Skin epidermis (tissue), 12 donors: ENCODE results near the gene MYOCD.

ENCODE experiments used
- H3K27ac ChIP-seq, 21 experiments: fragments of 200-600 bp; sonication (generic) in 11 of 21; one replicate each; pipeline ENCODE4 v1.5.0; 2020; ENCODE audit warnings: mild to moderate bottlenecking in 3 of 21, inconsistent platforms in 2 of 21, moderate library complexity in 2 of 21
- H3K4me3 ChIP-seq, 7 experiments: fragments of 200-600 bp; sonication (generic) in 2 of 7; one replicate each; pipeline ENCODE4 v1.5.0; 2020; ENCODE audit warnings: inconsistent platforms in 2 of 7, mild to moderate bottlenecking in 2 of 7, moderate library complexity in 1 of 7

Gene MYOCD

DNA sequence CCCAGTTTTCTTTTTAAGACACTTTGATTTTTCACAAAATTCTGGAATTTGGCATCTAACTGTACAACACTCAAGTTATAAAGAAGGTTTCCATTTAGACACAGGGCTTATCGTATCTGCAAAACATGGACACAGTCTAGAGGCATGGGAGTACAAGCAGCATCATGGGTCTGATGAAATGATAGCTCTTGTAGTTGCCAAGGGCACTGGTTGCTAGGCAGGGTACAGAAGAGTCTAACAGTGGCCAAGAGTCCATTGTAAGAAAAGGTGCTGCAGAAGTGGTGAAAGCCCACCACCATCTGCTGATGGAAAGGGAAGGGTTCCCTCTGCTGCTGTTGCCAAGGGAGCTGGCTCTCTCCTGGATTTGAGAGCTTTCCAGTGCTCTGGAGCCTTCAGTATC is 20.8 kb downstream of the MYOCD start:
- H3K27ac ChIP-seq, result no peak overlapping the region

DNA sequence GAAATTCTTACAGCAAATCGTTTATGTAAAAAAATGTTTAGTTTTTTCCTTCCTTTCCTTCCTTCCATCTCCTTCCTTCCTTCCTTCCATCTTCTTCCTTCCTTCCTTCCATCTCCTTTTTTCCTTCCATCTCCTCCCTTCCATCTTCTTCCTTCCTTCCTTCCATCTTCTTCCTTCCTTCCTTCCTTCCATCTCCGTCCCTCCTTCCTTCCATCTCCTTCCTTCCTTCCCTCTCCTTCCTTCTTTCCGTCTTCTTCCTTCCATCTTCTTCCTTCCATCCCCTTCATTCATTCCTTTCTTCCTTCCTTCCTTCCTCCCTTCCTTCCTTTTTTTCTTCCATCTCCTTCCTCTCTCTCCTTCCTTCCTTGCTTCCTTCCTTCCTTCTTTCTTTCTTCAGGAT is 22.7 kb downstream of the MYOCD start:
- Histone ChIP-seq H3K4me3 (no peak overlapping the region), H3K27ac (no peak overlapping the region)

More for the DNA sequence above, 20.8 kb downstream of the MYOCD start:
- H3K4me3 ChIP-seq, result no peak overlapping the region

DNA sequence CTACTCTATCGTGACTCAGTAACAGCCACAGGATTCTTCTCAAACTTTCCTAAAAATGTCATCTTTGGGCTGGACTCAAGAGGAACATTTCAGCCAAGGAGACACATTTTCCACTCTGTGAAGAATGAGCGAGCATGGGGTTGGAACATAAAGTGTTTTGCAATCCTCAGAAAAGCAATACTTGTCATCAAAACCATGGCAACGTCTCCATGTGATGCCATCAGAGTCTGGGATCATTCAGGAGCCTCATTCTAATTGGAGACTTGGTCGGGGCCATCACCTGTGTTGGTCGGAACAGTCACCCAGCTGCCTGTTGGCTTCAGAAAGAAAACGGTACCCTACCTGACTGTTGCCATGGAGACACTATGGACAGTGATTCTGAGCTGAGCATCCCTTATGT is 25.5 kb downstream of the MYOCD start:
- H3K27ac ChIP-seq, result peak overlapping the region in 2 of 21 experiments; percentile 56 to 69
- H3K4me3 ChIP-seq, result no peak overlapping the region

DNA sequence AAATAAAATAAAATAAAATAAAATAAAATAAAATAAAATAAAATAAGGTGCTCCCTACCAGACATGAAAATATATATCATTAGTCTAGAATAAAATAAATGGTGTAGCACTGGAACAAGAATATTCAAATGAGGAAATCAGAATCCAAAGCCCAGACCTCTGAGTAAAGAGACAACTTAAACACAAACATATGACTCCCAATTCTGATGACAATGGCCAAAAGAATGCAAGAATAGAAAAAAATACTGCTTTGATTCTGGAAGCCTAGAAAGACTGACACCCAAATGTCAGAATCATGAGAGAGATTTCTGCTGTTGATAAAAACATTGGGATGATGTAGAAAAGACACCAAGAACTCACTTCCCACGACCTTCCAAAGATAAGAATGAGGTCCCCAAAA is 27.9 kb downstream of the MYOCD start:
- H3K27ac ChIP-seq, result no peak overlapping the region
- H3K4me3 ChIP-seq, result no peak overlapping the region

DNA sequence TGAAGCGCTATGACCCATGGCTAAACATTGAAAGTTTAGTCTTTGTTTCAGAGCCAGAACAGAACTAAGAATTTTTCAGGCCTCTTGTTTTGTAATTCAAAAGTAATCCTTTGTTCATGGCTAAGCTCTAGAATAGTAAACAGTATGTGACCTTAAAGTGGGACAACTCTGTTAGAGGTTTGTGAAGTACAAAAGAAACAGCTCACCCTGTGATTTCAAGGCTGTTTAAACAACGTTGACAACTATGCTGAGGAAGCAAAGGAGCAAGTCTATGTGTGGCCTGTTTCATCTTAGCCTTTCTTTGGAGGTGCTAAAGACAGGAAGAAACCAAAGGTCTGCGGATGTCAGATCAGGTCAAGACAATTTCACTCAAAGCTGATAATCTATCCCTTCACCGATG is 40.4 kb downstream of the MYOCD start:
- H3K4me3 ChIP-seq, result no peak overlapping the region
- H3K27ac ChIP-seq, result no peak overlapping the region

DNA sequence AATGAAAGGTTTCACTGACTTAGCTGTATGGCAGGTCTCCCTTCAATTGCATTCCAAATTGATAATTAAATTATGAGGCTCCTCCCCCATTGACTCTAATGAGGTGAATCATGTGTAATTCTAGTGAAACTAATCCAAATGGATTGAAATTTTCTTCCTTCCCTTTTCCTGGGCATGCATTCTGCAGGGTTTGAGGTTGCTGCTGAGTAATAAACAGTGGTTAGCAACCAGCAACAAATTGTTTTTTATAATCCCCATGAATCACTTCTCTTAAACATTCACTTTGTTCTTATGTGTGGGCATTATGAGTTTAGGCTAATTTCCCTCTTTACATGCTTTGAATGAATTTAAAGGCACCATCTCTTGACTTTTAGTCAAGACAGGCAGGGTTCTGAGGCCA is 43.4 kb downstream of the MYOCD start:
- no peak overlapping the region for H3K27ac ChIP-seq
- H3K4me3 ChIP-seq, result no peak overlapping the region

DNA sequence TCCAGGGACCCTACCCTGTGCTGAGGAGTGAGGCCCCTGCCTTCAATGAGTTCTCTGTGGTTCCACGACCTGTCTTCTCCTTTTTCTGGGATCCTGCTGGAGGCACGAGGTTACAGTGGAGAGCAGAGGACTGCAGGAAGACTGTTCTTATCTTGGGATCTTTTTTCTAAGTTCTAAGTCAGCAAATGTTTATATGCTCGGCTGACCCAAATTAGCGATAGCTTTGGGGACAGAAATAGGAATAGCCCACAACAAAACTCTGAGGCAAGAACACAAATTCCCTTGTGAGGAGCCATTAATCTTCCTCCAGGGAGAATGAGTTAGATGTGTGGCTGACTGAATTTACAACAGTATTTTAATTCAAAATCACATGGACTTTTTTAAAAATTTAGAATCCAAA is 46.7 kb downstream of the MYOCD start:
- peak overlapping the region in 1 of 21 experiments; percentile 32 for H3K27ac ChIP-seq
- no peak overlapping the region for H3K4me3 ChIP-seq

DNA sequence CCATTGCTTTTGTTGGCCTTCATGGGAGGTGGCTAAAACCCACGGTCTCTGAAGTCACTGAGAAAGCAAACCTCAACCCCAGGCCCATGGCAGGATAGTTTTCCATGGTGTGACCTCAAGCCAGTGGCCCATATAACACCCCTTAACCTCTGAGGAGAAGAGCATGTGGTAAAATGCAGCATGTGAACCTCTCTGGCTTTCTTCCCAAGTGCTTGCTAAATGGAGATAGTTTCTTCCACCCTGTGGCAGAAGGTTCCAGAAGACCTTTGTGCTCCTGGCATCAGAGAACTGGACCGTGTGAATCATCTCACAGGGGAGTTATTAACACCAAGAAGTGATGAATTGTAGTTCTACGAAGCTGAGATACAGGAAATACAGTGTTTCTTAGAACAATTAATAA is 47.3 kb downstream of the MYOCD start:
- H3K27ac ChIP-seq, result peak overlapping the region in 1 of 21 experiments; percentile 32

DNA sequence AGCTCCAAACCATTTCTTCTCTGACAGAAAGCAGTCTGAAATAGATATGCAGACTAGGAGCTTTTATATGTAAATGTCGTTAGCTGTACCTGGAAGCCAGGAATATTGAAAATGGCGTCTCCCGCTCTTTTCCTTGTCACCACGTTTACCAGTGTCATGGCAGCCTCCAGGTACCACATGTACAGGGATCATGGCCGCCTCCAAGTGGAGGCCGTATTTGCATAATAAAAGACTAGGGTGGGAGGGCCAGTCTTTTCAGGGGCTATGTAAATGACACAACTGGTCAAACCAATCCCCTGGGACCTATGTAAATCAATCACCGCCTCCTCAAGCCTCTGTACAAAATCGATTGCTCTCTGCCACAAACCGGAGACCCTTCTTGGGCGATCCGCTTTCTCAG is 54.3 kb downstream of the MYOCD start:
- H3K4me3 ChIP-seq, result no peak overlapping the region

More for the DNA sequence above, 47.3 kb downstream of the MYOCD start:
- no peak overlapping the region for H3K4me3 ChIP-seq

DNA sequence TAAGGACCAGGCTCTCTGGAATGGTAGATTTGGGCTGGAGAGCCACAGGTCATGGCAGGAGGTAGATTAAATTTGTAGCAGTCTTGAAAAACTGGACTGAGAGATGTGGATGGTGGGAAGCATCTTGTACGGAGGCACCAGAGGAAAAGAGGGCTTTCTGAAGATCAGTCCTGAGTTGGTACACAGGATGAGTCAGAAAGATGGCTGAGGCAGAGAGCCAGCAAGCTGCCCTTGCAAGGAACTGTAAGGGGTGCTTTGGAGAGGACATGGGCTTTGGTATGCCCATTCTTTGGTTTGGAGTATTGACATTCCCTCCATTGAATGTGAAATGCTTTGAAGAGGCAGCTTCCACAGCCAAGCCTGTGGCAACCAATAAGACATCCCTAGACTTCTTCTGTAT is 55.9 kb downstream of the MYOCD start:
- no peak overlapping the region for H3K4me3 ChIP-seq
- H3K27ac ChIP-seq, result no peak overlapping the region

More for the DNA sequence above, 54.3 kb downstream of the MYOCD start:
- H3K27ac ChIP-seq, result no peak overlapping the region

DNA sequence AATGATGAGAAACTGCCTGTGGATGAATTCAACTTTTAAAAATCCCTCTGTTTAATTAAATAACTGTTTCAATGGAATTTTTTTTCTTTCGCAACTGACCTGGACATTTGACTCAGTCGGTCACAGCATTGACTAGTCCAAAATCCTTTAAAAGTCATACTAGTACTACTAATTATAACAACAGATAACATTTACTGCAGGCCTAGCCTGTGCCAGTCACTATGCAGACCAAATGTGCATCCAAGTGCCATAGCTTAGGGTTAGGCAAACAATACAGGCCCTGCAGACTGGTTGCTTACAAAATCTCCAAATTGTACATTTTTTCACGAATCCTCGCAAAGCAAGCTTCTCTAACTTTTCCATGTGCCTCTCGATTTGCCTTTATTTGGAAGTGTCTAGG is 56.6 kb downstream of the MYOCD start:
- Histone ChIP-seq H3K27ac (no peak overlapping the region), H3K4me3 (no peak overlapping the region)

DNA sequence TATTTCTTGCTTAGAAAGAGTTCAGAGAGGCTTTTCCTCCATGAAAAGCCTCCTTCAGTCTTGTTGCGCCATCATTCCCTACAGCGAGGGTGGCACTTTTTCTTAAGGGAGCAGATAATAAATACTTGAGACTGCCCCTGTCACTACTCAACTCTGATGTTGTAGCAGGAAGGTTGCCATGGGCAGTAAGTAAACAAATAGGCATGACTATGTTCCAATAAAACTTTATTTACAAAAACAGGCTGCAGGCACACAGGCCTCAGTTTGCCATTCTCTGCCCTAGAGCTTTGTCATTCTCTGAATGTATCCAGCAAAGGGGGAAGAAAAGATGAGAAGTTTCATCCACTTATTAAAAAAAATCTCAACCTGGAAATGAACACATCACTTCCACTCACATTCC is 60.4 kb downstream of the MYOCD start:
- Histone ChIP-seq H3K27ac (no peak overlapping the region), H3K4me3 (no peak overlapping the region)

DNA sequence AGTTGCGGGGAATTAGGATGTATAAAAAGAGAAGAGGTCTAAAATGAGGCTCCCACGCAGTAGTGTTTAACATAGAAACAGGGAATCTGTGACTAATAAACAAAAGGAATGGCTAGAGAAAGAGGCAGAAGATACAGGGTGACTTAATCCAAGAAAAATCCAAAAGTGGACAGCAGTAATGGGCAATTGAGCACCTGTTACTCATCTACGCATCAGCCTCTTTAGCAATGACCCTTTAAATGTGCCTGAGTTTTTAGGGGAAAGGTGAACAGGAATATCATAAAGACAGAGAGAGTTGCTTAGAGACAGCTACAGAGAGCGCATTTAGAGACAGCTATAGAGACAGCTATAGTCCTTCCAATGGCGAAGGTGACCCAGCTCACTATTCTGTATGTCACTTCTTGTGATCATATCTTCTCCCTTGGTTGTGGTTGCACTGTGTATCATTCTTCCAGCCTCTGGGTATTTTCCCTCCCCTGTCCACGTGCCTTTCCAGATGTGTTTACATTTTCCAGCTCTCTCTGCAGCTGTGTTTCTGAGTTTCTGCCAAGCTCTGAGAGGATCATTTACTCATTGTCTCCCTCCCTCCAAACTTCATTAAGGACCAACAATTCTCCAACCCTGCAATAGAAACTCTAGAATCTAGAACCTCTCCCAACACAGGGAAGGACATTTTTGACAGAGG is 61.5 kb downstream of the MYOCD start:
- no peak overlapping the region for H3K27ac ChIP-seq
- H3K4me3 ChIP-seq, result no peak overlapping the region

DNA sequence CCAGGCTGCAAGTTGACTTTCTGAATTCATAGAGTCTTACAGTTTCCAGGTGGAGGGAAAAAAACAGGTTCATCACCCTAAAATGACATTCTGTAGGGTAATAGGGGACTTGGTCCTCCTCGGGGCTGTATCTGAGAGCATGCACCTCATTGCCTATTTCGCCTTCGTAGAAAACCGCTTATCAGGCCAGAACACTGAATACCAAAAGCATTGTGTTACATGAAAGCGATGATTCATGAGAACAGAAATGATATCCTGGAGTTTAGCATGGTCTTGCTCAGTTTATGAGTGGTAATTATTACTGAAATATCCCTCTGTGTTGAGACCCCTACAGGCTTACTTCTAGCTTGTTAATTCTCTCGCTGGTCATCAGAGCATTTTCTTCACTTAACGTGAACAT is 62.2 kb downstream of the MYOCD start:
- no peak overlapping the region for H3K27ac ChIP-seq
- H3K4me3 ChIP-seq, result no peak overlapping the region

DNA sequence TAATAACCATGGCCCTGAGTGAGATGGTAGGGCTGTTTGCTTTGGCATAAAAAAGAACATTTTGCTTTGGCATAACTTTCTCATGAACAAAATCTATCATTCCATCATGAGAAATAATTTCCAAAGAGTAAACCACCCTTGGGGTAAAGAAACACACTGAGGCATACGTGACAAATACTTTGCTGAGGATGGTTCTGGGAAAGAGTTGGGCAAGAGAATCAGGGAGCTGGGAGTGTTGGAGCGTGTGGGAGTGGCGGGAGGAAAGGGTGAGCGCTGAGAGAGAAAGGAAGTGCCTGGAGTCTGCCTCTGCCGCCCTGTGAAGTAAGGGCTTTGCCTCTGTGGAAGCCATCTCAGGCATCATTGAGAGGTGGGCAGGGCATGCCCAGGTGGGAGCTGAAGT is 63.4 kb downstream of the MYOCD start:
- Histone ChIP-seq H3K27ac (no peak overlapping the region), H3K4me3 (no peak overlapping the region)

DNA sequence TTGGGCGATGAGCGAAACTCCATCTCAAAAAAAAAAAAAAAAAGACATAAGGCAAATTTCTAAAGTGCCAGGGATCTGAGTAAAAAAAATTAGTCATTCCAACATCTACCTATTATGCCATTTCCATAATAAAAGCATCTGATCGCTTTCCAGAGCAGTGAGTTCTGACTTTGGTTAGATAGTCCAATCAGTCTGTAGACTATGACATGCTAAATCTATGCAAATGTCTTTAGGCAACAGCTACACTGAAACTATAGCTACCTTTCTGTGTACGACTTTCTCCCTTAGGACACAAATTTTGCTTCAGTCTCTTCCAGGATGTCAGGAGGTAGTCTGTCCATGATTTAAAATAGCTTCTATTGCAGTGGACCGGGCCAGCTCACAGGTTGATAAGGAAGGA is 64.7 kb downstream of the MYOCD start:
- Histone ChIP-seq H3K4me3 (no peak overlapping the region), H3K27ac (no peak overlapping the region)

DNA sequence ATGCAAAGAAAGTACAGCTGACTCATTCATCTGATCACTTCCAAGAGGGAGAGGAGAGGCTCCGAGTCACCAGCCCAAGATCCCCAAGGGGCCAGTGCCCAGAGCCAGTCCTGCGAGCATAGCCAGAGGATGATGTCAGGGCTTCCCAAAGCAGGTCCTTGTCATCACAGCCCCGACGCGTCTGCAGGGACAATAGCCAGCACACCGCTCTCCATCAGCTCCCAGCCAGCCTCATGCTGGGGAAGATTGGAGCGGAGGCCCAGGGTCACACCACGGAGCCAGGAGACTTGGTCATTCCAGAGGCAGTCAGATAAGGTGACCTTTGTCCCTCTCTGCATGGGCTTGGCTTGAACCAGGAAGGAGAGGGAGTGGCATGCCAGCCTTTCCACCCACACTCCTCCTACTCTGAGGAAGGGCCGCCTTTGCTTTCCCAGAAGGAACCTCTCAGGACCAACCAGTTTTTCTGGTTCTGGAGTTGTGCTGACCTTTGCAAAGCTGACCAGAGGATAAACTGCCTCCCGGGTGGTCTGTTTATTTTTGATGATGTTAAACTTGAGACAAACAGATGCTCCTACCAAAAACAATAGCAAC is 65.3 kb downstream of the MYOCD start:
- Histone ChIP-seq H3K4me3 (no peak overlapping the region), H3K27ac (no peak overlapping the region)

DNA sequence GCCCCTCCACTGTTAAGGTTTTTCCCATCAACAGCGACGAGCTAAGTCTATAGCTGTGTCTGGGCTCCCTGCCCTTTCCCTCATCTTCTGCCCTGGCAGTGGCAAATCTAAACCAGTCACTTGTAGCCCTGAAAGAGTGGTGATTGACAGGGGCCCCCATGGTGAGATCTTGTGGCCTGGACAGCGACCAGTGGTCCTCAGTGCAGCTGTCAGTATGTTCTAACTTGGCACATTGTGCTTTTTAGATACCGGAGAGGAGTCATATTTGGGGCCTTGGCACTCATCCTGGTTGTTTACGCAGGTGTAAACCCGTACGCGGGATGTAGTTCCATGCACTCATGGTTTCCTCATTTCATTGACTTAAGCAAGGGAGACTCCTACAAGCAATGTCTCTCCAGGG is 66.1 kb downstream of the MYOCD start:
- no peak overlapping the region for H3K27ac ChIP-seq
- no peak overlapping the region for H3K4me3 ChIP-seq

DNA sequence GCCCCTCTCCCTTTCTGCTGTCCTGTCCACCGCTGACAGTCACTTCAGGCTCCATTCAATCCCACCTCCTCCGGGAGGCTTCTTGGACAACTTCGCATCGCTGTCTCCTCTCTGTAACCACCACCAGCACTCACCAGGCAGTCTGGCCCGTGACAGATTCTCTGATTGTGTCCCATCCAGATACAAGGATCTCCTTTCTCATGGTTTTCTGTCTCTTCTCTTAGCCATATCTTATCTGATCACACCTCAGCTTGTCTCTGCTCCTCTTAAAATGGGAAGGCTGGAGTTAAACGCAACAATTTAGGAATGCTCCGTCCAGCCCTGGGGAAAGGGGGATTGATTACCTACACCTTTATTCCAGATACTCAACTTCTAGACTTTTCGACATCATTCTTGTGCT is 66.7 kb downstream of the MYOCD start:
- H3K27ac ChIP-seq, result no peak overlapping the region
- no peak overlapping the region for H3K4me3 ChIP-seq

DNA sequence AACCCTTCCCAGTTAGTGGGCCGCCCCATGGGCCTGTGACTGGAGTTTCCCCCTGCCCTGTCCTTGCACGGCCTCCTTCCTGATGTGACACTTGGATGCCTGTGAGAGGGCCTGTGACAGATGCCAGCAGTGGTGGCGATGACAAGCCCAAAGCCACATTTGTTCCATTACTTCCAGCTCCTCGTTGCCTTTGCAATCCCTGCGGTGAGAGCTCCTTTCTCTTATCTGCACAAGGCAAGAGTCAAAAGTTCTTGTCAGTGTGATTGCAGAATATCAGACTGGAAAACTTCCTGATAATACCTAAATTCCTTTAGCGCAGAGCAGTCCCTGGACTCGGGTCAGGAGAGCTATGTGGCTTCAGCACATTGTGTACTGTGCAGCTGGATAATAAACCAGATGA is 69.2 kb downstream of the MYOCD start:
- Histone ChIP-seq H3K4me3 (no peak overlapping the region), H3K27ac (no peak overlapping the region)

DNA sequence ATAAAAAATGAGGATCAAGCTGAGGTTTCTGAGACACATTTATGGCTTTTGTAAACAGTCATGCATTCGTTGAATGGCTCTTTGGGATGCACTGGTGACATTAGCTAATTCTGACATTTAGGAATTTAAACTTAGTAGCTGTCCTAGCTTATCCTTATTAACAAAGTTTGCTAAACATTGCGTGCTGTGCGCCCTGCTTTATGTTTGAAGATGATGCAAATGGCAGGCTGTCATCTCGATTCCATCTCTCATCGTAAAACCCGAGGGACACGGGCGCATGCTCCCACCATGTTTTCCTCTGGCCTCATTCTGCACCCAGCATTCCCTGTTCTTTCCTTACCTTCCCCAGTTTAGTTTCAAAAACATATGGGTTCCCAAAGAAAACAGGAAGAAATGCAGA is 69.8 kb downstream of the MYOCD start:
- Histone ChIP-seq H3K27ac (no peak overlapping the region), H3K4me3 (no peak overlapping the region)

DNA sequence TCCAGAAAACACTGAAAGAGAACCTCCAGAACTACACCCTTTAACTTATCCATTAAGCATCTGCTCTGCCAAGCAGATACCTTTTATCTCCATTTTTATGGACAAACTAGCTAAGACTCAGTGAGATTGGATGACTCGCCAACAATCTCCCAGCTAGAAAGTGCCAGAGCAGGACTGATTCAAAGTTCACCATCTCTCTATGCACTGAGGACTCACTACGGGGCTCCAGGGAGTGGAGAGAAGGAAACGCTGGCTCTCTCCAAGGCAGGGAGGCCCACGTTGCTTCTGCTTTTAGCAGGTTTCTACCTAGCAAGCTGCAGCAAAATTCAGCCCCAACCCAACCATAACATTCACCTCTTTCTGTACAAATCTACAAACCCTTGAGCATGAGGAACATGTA is 70.8 kb downstream of the MYOCD start:
- Histone ChIP-seq H3K27ac (no peak overlapping the region), H3K4me3 (no peak overlapping the region)
